Stimulated activated CD8-positive, alpha-beta memory T cell treated with anti-CD3 and anti-CD28 coated beads, Interleukin-4, amount 100 ng/mL, for 48 hours (primary cell): ENCODE results near the gene SDHAF2.
"Not testable (repeated sequence)": the region's sequence is repeated elsewhere in the genome, so short reads cannot be mapped to it uniquely, and the experiment has no call there.

Source experiments
- DNase-seq: peaks from one replicate; pipeline ENCODE4 v3.0.0-alpha.2; 2020

The SDHAF2 gene

DNA sequence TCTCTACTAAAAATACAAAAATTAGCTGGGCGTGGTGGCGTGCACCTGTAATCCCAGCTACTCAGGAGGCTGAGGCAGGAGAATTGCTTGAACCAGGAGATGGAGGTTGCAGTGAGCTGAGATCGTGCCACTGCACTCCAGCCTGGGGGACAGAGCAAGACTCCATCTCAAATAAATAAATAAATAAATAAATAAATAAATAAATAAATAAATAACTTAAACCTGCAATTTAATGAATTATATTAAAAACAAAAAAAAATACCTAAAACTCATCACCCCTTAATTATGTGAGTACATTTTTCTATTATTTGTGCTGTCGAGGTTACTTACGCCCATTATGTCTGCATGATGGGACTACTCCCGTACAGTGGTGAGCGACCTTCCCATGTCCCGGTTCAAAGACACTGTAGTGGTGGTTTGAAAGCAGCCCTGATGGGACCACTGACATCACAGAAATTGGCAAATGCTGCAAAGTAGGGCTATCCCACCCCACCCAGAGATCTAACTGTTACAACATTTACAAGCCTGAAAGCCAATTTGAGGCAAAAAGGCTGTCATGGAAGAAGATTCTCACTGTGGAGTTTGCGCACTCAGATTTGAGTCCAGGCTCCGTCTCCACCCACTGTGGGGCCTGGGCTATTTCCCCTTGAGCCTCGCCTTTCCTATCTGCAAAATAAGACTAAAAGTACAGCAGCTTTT, 49.6 kb downstream of the SDHAF2 start:
- DNase-seq: not testable (repeated sequence)

DNA sequence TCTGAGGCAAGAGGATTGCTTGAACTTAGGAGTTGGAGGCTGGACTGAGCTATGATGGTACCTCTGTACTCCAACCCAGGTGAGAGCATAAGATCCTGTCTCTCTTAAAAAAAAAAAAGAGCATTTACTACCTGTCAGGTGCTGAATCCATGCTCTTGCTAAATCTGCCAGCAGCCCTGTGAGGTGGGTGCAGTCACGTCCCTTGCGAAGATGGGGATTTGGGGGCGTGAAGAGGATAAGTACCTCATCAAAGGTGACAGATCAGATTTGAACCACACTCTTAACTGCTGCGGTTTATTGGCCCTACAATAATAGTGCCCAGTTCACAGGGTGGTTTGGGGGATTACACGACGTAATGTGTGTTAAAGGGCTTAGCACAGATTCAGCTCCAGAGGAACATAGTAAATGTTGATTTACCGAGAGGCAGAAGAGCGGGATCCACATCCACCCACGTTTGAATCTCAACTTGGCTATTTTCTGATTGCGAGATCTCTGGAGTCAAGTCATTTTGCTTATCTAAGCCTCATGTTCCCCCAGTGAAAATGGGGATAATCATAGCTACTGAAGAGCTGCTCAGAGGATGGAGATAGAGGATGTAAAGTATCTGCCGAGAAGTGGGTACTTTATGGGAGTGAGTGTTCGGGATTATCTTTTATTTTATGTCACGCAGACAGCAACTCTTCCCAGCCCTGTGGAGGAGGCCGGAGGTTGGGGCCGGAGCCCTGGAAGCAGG, 50.5 kb downstream of the SDHAF2 start:
- no peak for DNase-seq

DNA sequence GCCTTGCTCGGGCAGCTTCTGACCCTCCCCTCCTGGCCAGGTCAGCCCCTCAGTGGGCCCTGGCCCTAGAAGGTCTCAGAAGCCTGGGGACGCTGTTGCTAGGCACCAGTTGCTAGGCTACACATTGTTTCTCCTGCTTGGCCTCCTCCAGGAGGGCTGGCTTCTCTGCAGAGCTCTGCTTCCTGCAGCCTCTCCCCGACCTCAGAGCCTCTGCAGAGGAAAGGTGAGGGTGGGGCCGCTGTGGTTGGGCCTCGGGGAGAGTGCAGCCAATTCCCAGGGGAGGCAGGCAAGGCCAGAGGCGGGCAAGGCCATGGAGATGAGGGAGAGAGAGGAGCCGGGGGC, 51.0 kb downstream of the SDHAF2 start:
- no peak for DNase-seq

DNA sequence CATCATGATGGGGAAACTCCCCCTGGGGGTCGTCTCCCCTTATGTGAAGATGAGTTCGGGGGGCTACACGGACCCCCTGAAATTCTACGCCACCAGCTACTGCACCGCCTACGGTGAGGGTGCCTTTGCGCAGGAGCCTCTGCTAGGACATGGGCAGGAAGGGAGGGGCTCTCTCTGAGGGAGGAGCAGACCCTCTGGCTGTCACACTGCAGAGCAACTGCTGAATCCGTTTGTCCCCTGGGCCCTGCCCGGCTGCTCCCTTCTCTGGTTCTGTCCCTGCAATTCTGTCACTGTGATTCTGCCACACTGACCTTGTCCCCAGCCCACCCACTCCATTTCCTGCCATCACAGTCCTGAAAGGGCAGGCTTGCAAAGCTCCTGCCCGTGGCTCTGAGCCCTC, 51.9 kb downstream of the SDHAF2 start:
- no peak for DNase-seq

DNA sequence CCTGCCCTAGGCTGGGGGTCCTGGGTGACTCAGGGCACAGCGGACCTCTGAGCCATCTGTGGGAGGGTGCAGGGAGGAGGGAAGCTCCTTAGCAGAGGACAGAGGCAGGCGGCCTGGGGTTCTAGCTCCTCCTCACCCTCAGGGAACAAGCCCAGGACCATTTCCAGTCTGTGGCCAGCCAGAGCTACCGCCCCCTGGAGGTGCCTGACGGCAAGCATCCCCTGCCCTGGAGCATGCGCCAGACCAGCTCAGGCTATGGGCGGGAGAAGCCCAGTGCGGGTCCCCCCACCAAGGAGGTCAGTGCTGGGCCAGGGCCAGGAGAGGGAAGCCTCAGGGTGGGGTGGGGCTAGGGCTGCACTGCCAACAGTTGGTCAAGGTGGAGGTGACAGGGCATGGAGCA, 52.6 kb downstream of the SDHAF2 start:
- DNase-seq: peak; percentile 63

DNA sequence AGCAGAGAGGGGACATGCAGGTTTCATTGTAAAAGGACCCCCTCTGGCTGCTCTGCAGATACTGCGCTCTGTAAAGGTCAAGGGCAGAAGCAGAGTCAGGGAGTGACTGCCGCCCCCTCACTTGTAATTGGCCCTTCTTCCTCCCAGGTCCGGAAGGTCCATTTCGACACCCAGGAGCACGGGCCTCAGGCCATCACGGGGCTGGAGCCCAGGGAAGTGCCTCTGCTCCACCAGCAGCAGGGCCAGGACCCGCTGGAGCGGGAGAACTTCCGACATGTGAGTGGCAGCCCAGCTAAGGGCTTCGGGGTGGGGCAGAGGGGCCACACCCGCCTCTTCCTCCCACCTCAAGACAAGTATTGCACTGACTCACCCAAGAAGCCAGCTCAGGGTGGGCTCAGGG, 54.6 kb downstream of the SDHAF2 start:
- DNase-seq: no peak

DNA sequence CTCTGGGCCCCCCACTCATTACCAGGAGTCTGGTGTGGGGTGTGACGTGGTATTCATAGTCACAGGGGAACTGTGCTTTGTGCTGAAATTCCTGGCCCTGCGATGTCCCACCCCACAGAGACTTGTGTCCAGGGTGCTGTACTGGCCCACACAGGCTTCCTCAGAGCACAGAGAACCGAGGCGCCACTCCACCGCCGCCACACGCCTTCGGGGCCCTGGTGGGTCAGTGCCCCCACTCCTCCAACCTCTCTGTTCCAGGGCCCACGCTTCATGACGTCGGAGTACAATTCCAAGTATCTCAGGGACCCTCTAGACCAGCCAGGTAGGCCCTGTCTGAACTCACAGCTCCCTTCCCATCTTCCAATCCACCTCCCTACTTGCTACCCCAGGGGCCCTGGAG, 55.2 kb downstream of the SDHAF2 start:
- no peak for DNase-seq

DNA sequence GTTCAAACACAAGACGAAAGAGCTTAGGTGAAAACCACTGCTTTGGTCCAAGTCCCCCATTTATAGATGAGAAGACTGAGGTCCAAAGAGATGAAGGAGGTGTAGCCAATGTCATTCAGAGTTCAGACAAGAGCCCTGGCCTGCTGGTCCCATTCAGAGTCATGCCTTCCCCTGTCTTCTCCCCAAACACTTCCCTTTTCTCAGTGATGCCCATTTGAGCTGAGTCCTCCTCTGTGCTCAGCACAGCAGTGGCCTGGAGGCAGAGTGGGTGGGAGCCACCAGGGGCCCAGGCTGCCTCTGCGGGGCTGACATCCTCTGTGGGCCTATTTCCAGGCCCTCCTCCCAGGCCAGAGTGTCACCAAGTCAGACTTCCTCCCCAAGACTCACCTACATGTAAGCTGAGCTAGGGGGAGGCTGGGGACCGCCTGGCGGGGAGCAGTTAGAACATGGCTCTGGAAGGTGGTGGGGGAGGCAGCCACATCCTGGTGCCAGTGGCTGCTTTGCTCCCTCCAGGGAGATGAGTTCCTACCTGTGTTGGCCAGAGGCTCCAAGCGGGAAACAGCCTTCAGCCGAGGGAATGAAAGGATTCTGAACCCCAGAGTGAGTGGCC, 56.2 kb downstream of the SDHAF2 start:
- no peak for DNase-seq

DNA sequence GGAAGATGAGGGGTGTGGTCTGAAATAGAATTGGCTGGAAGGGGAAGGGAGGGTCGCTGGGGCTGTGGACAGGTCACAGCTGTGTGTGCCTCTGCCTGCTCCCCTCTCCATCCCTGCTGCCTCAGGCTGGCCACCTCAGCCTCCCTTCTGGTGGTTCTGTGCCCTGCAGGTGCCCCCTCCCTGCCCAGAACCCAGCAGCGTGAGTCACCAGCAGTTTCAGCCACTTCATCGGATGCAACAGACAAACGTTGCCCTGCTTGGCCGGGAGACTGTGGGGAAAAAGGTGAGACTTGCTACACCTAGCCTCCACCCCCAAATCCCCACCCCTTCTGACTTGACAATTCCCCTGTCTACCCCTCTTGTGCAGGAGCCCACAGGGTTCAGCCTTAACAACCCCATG, 56.9 kb downstream of the SDHAF2 start:
- no peak for DNase-seq

DNA sequence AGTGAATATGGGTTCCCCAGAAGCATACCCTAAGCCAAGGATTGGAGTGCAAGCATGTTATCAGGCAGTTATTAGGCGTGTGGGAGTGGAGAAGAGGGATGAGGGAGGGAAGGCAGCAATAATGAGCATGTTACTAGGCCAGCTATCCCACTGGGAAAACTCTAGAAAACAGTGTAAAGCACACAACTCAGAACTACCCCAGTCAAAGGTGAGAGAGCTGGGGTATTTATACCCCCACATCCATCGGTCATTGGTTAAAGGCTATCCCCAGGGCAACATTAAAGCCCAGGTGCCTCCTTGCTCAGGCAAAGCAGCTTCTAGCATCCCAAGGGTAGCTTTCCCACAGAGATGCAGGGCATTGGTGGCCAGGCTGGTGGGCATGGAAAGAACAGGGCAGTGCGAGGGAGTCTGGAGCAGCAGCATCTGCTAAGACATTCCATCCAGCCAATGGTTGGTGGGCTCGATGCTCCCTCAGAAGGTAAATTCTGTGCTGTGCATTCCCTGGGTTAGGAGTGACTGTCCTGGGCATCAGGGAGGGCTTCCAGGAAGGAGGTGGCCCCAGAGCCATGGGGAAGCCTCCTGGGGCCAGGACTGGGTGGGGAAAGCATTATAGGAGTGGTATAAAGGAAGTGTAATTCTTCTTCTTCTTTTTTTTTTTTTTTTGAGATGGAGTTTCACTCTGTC, 57.6 kb downstream of the SDHAF2 start:
- no peak for DNase-seq

DNA sequence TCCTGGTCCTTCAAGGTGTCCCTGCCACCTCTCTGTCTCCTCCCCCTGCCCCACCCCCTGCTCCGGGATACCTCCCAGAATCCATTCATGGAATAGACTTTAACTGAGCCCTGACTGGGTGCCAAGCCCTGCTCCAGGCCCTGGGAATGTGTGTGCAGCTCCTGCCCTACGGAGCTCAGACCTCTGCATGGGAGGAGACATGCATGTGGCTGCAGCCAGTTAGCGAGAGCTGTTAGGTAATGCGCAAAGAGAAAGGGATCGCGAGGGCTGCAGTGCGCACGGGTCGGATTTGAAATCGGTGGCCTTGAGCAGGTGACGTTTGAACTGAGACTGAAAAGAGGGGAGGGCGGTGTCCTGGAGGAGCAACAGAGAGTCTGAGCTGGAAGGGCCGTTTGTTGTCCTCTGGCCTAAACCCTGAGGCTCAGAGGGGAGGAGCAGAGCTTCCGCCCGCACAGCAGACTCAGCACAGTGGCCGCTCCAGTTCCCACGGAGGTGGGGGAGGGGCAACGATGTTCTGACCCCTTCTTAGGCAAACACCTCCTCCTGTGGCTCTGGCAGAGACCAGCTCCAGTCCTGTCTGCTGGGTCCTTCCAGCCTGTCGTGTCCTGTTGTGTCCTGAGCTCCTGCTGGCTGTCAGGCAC, 58.8 kb downstream of the SDHAF2 start:
- DNase-seq: no peak

DNA sequence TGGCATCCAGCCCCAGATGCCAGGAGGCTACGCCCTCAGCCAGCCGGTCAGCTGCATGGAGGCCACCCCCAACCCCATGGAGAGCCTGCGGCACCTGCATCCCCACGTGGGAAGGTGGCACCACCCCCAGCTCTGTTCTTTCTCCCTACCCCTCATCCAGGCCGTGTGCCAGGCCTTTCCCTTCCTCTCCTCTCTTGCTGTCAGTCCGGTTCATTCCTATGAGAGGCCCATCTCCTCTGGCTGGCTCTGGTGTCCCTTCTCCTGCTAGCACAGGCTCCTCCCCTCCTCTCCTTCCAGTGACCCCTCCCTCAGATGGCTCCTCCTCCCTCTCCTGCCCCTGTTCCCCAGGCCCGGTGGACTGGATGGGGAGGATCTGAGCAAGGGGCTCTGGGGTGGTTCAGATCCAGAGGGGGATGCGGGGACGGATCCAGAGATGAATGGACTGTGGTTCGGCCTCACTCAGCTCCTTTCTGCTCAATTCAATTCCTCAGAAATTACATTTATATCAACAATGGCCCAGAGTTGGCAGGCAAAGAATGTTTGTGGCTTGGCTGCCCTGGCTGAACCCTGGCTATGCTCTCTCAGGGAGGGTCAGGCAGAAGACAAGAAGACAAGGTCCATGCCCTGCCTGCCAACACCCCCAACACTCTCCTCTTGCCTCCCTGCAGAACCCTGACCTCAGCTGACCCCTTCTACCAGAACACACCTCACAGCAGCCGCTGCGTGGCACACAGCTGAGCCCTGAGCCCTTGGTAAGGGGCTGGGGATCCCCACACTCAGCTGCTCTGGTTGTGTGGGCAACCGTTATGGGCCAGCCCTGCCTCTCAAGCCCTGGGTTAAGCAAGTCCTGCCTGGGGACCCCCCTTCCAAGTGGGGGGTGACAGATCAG, 60.2 kb downstream of the SDHAF2 start:
- DNase-seq: no peak

DNA sequence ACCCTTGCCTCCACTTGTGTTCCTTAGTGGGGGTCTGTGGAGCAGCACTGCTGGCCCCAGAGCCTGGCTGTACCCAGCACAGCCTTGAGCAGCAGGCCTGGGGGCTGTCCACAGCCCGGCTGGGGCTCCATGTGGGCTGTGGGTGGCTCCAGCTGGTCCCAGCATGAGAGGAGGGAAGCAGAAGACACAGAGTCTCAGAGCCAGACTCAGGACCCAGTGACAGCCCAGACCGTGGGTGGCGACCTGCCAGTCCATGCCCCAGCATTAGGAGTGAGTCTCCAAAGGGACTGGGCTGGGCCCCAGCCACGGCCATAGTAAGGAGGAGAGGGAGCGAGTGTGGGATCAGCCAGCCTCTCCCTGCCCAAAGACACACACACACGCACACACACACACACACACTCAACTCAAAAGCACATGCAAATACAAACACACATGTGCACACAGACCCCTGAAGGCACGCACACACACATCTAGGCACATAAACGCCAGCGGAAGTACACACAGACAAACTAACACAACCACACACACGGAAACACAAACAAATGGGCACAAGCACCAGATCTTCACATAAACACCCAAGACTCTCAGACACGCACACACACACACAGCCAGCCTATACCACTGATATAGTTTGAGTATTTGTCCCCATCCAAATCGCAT, 61.9 kb downstream of the SDHAF2 start:
- no peak for DNase-seq

DNA sequence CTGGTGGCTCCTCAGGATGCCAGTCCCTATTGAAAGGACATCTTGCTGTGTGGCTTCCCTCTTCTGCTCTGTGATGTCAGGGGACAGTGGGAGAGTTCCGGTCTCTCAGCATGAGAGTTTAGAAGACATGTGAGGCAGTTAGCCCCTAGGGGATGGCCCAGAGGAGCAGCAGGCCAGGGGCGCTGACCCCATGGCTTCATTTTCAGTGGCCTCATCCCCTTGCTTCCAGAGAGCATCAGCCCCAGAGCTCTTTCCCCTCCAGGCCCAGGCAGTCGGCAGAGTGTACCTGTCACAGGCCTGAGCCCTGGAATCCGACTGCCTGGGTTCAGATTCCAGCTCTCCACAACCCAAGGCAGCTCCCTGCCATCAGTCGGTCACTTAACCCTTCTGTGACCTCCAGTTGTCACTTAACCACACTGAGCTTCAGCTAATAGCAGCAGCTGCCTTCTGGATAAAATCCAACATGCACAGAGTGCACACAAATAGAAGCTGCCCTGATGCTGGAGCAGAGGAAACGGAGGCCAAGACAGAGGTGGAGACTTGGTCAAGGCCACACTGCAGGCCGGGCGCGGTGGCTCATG, 64.5 kb downstream of the SDHAF2 start:
- DNase-seq: no peak

DNA sequence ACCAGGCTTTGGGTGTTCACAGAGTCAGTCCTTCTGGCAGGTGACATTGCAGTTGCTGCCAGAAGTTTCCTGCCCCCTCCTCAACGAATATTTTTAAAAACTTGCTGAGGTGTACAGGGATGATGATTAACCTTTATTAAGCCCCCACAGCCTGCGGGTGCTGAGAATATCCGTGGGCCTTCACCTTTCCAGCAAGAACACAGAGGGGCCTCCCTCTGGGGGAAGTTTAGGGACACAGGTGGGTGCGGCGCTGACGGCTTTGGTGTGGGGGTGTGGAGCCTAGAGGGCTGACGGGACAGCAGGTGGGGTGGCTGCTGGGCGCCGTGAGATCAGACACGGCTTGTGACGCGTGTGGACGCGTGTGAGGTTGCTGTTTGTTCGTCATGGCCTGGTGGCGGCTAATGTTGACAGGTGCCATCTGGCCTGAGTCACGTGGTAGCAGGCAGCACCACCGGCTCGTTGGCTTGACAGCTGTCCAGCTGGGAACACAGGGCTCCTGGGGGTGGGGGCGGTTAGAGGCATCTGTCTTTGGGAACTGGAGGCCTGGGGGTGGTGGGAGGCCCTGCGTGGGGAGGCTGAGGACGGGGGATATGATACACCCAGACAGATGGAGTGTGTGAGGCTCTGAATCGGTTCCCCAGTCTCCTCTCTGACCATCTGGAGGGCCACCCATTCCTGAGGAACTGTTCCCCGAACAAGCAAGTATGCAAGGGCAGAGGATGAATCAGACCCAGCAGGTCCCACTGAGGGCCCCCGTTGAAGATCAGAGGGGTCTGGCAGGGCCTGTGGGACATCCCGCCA, 66.1 kb downstream of the SDHAF2 start:
- no peak for DNase-seq
